ENCODE measurements around the gene SGCD. TPM values are rescaled to one million over a fixed set of nuclear protein-coding genes. Genes with fewer than 3 reads are reported as not detected.

Gene SGCD
- total RNA-seq, 1 donor from 2014 or later: 7.5 TPM

GRCh38 chr5:156361436-156362109 is 34.6 kb downstream of the SGCD start:
- intact Hi-C loops (cut with DNase I): no loop called here
- ATAC-seq: no peak
- no peak overlapping the region for H3K4me3 ChIP-seq

GRCh38 chr5:156363861-156364260 is 36.9 kb downstream of the SGCD start:
- Histone ChIP-seq H3K27me3 (no peaks in the 10 kb centered on the region), H3K27ac (no peak overlapping the region), H3K4me1 (no peaks in the 10 kb centered on the region), H3K9me3 (no peaks in the 10 kb centered on the region), H3K4me3 (no peak overlapping the region), H3K36me3 (no peaks in the 10 kb centered on the region)
- intact Hi-C loops (cut with DNase I): no loop called here
- DNase-seq (no peak), ATAC-seq (no peak)
- no peak for TF ChIP-seq CTCF (IDR thresholded peaks at IDR 0.05)

More at GRCh38 chr5:156361436-156362109, 34.6 kb downstream of the SGCD start:
- DNase-seq: no peak
- H3K27me3 ChIP-seq: no peaks in the 10 kb centered on the region
- H3K36me3 ChIP-seq: no peaks in the 10 kb centered on the region
- H3K4me1 ChIP-seq: no peaks in the 10 kb centered on the region
- no peaks in the 10 kb centered on the region for H3K9me3 ChIP-seq
- no peak overlapping the region for H3K27ac ChIP-seq
- TF ChIP-seq CTCF (IDR thresholded peaks at IDR 0.05): no peak

GRCh38 chr5:156366521-156366920 is 39.6 kb downstream of the SGCD start:
- H3K27ac ChIP-seq: no peak overlapping the region
- H3K36me3 ChIP-seq: no peaks in the 10 kb centered on the region
- no peak overlapping the region for H3K4me3 ChIP-seq
- H3K4me1 ChIP-seq: no peaks in the 10 kb centered on the region
- no peaks in the 10 kb centered on the region for H3K27me3 ChIP-seq
- no peak for DNase-seq
- no peak for ATAC-seq
- H3K9me3 ChIP-seq: no peaks in the 10 kb centered on the region
- no peak for TF ChIP-seq CTCF (IDR thresholded peaks at IDR 0.05)
- intact Hi-C loops (cut with DNase I): no loop called here

GRCh38 chr5:156367597-156367996 is 40.6 kb downstream of the SGCD start:
- Histone ChIP-seq H3K36me3 (no peaks in the 10 kb centered on the region), H3K9me3 (no peaks in the 10 kb centered on the region), H3K27me3 (no peaks in the 10 kb centered on the region), H3K4me1 (no peaks in the 10 kb centered on the region), H3K4me3 (no peak overlapping the region), H3K27ac (no peak overlapping the region)
- no peak for DNase-seq
- ATAC-seq: peak; percentile 25
- intact Hi-C loops (cut with DNase I): no loop called here
- TF ChIP-seq CTCF (IDR thresholded peaks at IDR 0.05): no peak

GRCh38 chr5:156375895-156376495 is 49.0 kb downstream of the SGCD start:
- H3K27ac ChIP-seq: no peak overlapping the region
- DNase-seq (no peak), ATAC-seq (no peak)
- H3K27me3 ChIP-seq: no peaks in the 10 kb centered on the region
- TF ChIP-seq CTCF (IDR thresholded peaks at IDR 0.05): no peak
- no peaks in the 10 kb centered on the region for H3K4me1 ChIP-seq
- no peak overlapping the region for H3K4me3 ChIP-seq
- H3K36me3 ChIP-seq: no peaks in the 10 kb centered on the region
- intact Hi-C loops (cut with DNase I): no loop called here
- H3K9me3 ChIP-seq: no peaks in the 10 kb centered on the region

All from upper lobe of right lung (tissue), 1 donor.